ENCODE results near the gene ARHGEF10L.

DNA sequence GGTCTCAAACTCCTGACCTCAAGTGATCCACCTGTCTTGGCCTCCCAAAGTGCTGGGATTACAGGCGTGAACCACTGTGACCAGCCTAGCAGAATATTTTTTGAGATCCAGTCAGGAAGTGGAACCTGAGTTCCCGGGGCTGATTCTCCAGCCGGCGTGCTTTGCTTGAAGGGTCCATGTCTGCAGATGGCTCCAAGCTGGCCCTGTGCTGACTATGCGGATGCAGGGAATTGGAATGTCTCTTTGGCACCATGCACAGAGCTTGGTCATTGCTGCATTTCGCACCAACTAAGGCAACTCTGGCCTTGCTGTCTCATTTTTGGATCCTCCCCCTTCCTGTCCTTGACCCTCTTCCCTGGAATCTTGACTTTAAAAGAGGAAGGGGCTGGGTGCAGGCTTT, 28.1 kb downstream of the ARHGEF10L start:
- TF ChIP-seq EZH2 (IDR thresholded peaks at IDR 0.05; ENCODE audit: low read depth), result no peak
- TF ChIP-seq, protein P1, sequence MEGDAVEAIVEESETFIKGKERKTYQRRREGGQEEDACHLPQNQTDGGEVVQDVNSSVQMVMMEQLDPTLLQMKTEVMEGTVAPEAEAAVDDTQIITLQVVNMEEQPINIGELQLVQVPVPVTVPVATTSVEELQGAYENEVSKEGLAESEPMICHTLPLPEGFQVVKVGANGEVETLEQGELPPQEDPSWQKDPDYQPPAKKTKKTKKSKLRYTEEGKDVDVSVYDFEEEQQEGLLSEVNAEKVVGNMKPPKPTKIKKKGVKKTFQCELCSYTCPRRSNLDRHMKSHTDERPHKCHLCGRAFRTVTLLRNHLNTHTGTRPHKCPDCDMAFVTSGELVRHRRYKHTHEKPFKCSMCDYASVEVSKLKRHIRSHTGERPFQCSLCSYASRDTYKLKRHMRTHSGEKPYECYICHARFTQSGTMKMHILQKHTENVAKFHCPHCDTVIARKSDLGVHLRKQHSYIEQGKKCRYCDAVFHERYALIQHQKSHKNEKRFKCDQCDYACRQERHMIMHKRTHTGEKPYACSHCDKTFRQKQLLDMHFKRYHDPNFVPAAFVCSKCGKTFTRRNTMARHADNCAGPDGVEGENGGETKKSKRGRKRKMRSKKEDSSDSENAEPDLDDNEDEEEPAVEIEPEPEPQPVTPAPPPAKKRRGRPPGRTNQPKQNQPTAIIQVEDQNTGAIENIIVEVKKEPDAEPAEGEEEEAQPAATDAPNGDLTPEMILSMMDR (conservative IDR thresholded peaks at IDR 0.05), result no peak
